Rectal smooth muscle tissue (tissue), 1 donor: ENCODE data around the gene AP1M1.
A peak's percentile ranks its signal among the peaks of the same experiment; 100 is the strongest.
"Not testable (repeated sequence)": the region's sequence is repeated elsewhere in the genome, so short reads cannot be mapped to it uniquely, and the experiment has no call there.

Experiments used
- H3K27ac ChIP-seq: one replicate; pipeline ENCODE4 v1.7.0; 2013; ENCODE audit warnings: low read depth, low read length, inconsistent platforms
- H3K27me3 ChIP-seq: one replicate; pipeline ENCODE4 v1.7.0; 2013; ENCODE audit warnings: low read length; ENCODE audit not compliant: control insufficient read depth, insufficient read depth
- H3K36me3 ChIP-seq: one replicate; pipeline ENCODE4 v1.7.0; 2013; ENCODE audit warnings: low read length; ENCODE audit not compliant: control insufficient read depth, insufficient read depth
- H3K4me1 ChIP-seq: one replicate; pipeline ENCODE4 v1.7.0; 2013; ENCODE audit warnings: low read length; ENCODE audit not compliant: control insufficient read depth, insufficient read depth
- H3K4me3 ChIP-seq: one replicate; pipeline ENCODE4 v1.7.0; 2013; ENCODE audit warnings: low read length
- H3K9ac ChIP-seq: one replicate; pipeline ENCODE4 v1.7.0; 2013; ENCODE audit warnings: low read length

Gene AP1M1

GRCh38 chr19:16164222-16164890 lies 33.4 kb upstream of the AP1M1 start:
- Histone ChIP-seq H3K27me3 (no peaks in the 10 kb centered on the region), H3K4me1 (no peaks in the 10 kb centered on the region), H3K9ac (no peak overlapping the region), H3K36me3 (no peaks in the 10 kb centered on the region), H3K4me3 (no peak overlapping the region), H3K27ac (no peak overlapping the region)

- H3K27ac ChIP-seq: no peak overlapping the region
- no peaks in the 10 kb centered on the region for H3K36me3 ChIP-seq
- no peaks in the 10 kb centered on the region for H3K27me3 ChIP-seq
- H3K4me1 ChIP-seq: no peaks in the 10 kb centered on the region
- H3K9ac ChIP-seq: no peak overlapping the region
- no peak overlapping the region for H3K4me3 ChIP-seq
Observed at GRCh38 chr19:16166417-16166816, 31.3 kb upstream of the AP1M1 start.

- Histone ChIP-seq H3K4me1 (no peaks in the 10 kb centered on the region), H3K27ac (no peak overlapping the region)
Observed at GRCh38 chr19:16167055-16167454, 30.7 kb upstream of the AP1M1 start.

GRCh38 chr19:16168465-16169081 lies 29.1 kb upstream of the AP1M1 start:
- Histone ChIP-seq H3K36me3 (no peaks in the 10 kb centered on the region), H3K4me1 (no peaks in the 10 kb centered on the region), H3K27me3 (no peaks in the 10 kb centered on the region), H3K27ac (no peak overlapping the region), H3K4me3 (no peak overlapping the region), H3K9ac (no peak overlapping the region)

More at GRCh38 chr19:16167055-16167454, 30.7 kb upstream of the AP1M1 start:
- Histone ChIP-seq H3K9ac (no peak overlapping the region), H3K36me3 (no peaks in the 10 kb centered on the region), H3K4me3 (no peak overlapping the region), H3K27me3 (no peaks in the 10 kb centered on the region)

- Histone ChIP-seq H3K27ac (no peak overlapping the region), H3K9ac (no peak overlapping the region), H3K36me3 (no peaks in the 10 kb centered on the region), H3K4me1 (no peaks in the 10 kb centered on the region), H3K4me3 (no peak overlapping the region), H3K27me3 (no peaks in the 10 kb centered on the region)
Observed at GRCh38 chr19:16170134-16170533, 27.6 kb upstream of the AP1M1 start.

- Histone ChIP-seq H3K4me1 (no peaks in the 10 kb centered on the region), H3K9ac (no peak overlapping the region), H3K36me3 (no peaks in the 10 kb centered on the region), H3K27me3 (no peaks in the 10 kb centered on the region), H3K27ac (no peak overlapping the region), H3K4me3 (no peak overlapping the region)
Observed at GRCh38 chr19:16175954-16176353, 21.8 kb upstream of the AP1M1 start.

- not testable (repeated sequence) for H3K9ac ChIP-seq, H3K4me1 ChIP-seq, H3K27ac ChIP-seq, H3K36me3 ChIP-seq, H3K27me3 ChIP-seq, H3K4me3 ChIP-seq
Observed at GRCh38 chr19:16178866-16179265, 18.8 kb upstream of the AP1M1 start.

- Histone ChIP-seq H3K4me1 (no peaks in the 10 kb centered on the region), H3K4me3 (no peak overlapping the region), H3K36me3 (no peaks in the 10 kb centered on the region), H3K9ac (no peak overlapping the region), H3K27ac (no peak overlapping the region), H3K27me3 (no peaks in the 10 kb centered on the region)
Observed at GRCh38 chr19:16180611-16181010, 17.1 kb upstream of the AP1M1 start.

- Histone ChIP-seq H3K27me3 (no peaks in the 10 kb centered on the region), H3K4me1 (peaks cover 3% of the 10 kb centered on the region), H3K36me3 (peaks cover 4% of the 10 kb centered on the region), H3K4me3 (peak overlapping the region; percentile 60), H3K9ac (no peak overlapping the region), H3K27ac (peak overlapping the region; percentile 33)
Observed at GRCh38 chr19:16184665-16185122, 13.0 kb upstream of the AP1M1 start.

- peak within 1 kb of the TSS; percentile 89 for H3K4me3 ChIP-seq
- H3K27ac ChIP-seq: peak within 1 kb of the TSS; percentile 78
- H3K36me3 ChIP-seq: peaks cover 7% of the 10 kb centered on the region
- no peaks in the 10 kb centered on the region for H3K27me3 ChIP-seq
- H3K4me1 ChIP-seq: peaks cover 3% of the 10 kb centered on the region
- H3K9ac ChIP-seq: peak within 1 kb of the TSS; percentile 88
Observed at GRCh38 chr19:16185123-16185767, 12.5 kb upstream of the AP1M1 start, which contains the start of gene FAM32A. Gene FAM32A, plus strand, starts transcription at chr19:16185410. Its CDS starts 33 bp downstream, at chr19:16185443.

GRCh38 chr19:16185768-16186123 lies 12.0 kb upstream of the AP1M1 start:
- Histone ChIP-seq H3K4me3 (peak overlapping the region; percentile 89), H3K9ac (peak overlapping the region; percentile 88), H3K4me1 (peaks cover 3% of the 10 kb centered on the region), H3K27ac (peak overlapping the region; percentile 78), H3K36me3 (peaks cover 11% of the 10 kb centered on the region), H3K27me3 (no peaks in the 10 kb centered on the region)

- H3K27me3 ChIP-seq: no peaks in the 10 kb centered on the region
- H3K4me1 ChIP-seq: peaks cover 3% of the 10 kb centered on the region
- no peak overlapping the region for H3K4me3 ChIP-seq
- no peak overlapping the region for H3K9ac ChIP-seq
- peaks cover 23% of the 10 kb centered on the region for H3K36me3 ChIP-seq
- no peak overlapping the region for H3K27ac ChIP-seq
Observed at GRCh38 chr19:16188521-16188920, 9.2 kb upstream of the AP1M1 start.
